HEK293T (cell line): ENCODE results near the gene SH3BP4.

ENCODE experiments used
- CTCF ChIA-PET: fragments of 350-600 bp; formaldehyde crosslinking; extraction: SDS; loops from one replicate; lab custom pipeline; 2021; ENCODE audit warnings: antibody characterized with exemption, inconsistent platforms; lab: Yijun Ruan, JAX
- POLR2A ChIA-PET: fragments of 350-600 bp; formaldehyde crosslinking; extraction: SDS; loops from one replicate; lab custom pipeline; 2020; ENCODE audit warnings: antibody characterized with exemption, inconsistent platforms; lab: Yijun Ruan, JAX
- DNase-seq: peaks from one replicate; pipeline ENCODE4 v3.0.0; 2012; ENCODE audit warnings: mixed read lengths; ENCODE audit errors: extremely low spot score
- ARNT ChIP-seq: fragments of 450-650 bp; IDR thresholded peaks from 2 replicates; pipeline ENCODE4 v1.6.1; 2017; ENCODE audit warnings: mild to moderate bottlenecking
- BHLHE40 ChIP-seq: fragments of 450-650 bp; IDR thresholded peaks from 2 replicates; pipeline ENCODE4 v1.6.1; 2016; ENCODE audit warnings: mild to moderate bottlenecking, moderate library complexity, borderline replicate concordance
- CTBP1 ChIP-seq: fragments of 450-650 bp; IDR thresholded peaks from 2 replicates; pipeline ENCODE4 v1.6.1; 2016; ENCODE audit warnings: borderline replicate concordance
- ELF4 ChIP-seq: fragments of 450-650 bp; IDR thresholded peaks from 2 replicates; pipeline ENCODE4 v1.6.1; 2017; ENCODE audit warnings: antibody characterized with exemption
- FOXA1 ChIP-seq: fragments of 450-650 bp; IDR thresholded peaks from 2 replicates; pipeline ENCODE4 v1.6.1; 2016; ENCODE audit warnings: mild to moderate bottlenecking
- FOXK2 ChIP-seq: fragments of 450-650 bp; IDR thresholded peaks from 2 replicates; pipeline ENCODE4 v1.6.1; 2016; ENCODE audit warnings: mild to moderate bottlenecking
- FOXM1 ChIP-seq: fragments of 450-650 bp; IDR thresholded peaks from 2 replicates; pipeline ENCODE4 v1.6.1; 2017; ENCODE audit warnings: mild to moderate bottlenecking, borderline replicate concordance
- HDGF ChIP-seq: fragments of 450-650 bp; IDR thresholded peaks from 2 replicates; pipeline ENCODE4 v1.6.1; 2017; ENCODE audit warnings: antibody characterized with exemption, borderline replicate concordance
- L3MBTL2 ChIP-seq: fragments of 450-650 bp; conservative IDR thresholded peaks from 2 replicates; pipeline ENCODE4 v1.6.1; 2016; ENCODE audit warnings: mild to moderate bottlenecking
- LEF1 ChIP-seq: fragments of 450-650 bp; IDR thresholded peaks from 2 replicates; pipeline ENCODE4 v1.6.1; 2017; ENCODE audit warnings: mild to moderate bottlenecking, borderline replicate concordance
- NFRKB ChIP-seq: fragments of 450-650 bp; IDR thresholded peaks from 2 replicates; pipeline ENCODE4 v1.6.1; 2016; ENCODE audit warnings: mild to moderate bottlenecking, moderate library complexity
- PKNOX1 ChIP-seq: fragments of 450-650 bp; IDR thresholded peaks from 2 replicates; pipeline ENCODE4 v1.6.1; 2016
- SP1 ChIP-seq: fragments of 450-650 bp; IDR thresholded peaks from 2 replicates; pipeline ENCODE4 v1.6.1; 2017
- SUZ12 ChIP-seq: fragments of 450-650 bp; IDR thresholded peaks from 2 replicates; pipeline ENCODE4 v1.6.1; 2016; ENCODE audit warnings: mild to moderate bottlenecking
- TARDBP ChIP-seq: fragments of 450-650 bp; IDR thresholded peaks from 2 replicates; pipeline ENCODE4 v1.6.1; 2016
- ZNF384 ChIP-seq: fragments of 450-650 bp; IDR thresholded peaks from 2 replicates; pipeline ENCODE4 v1.6.1; 2016

The SH3BP4 gene

GRCh38 chr2:234979204-234980167, 27.7 kb downstream of the SH3BP4 start:
- no peak for TF ChIP-seq HDGF
- TF ChIP-seq FOXM1: no peak
- TF ChIP-seq LEF1: no peak
- TF ChIP-seq TARDBP: no peak
- TF ChIP-seq FOXK2: no peak
- TF ChIP-seq NFRKB: no peak
- TF ChIP-seq SP1: no peak
- TF ChIP-seq CTBP1: no peak
- TF ChIP-seq BHLHE40: no peak
- no peak for TF ChIP-seq ELF4
- TF ChIP-seq SUZ12: no peak
- no peak for TF ChIP-seq ARNT
- TF ChIP-seq FOXA1: no peak
- no peak for TF ChIP-seq ZNF384
- no peak for TF ChIP-seq PKNOX1
- no peak for TF ChIP-seq L3MBTL2
- ChIA-PET POLR2A (no interaction called here), CTCF (no interaction called here)
- no peak for DNase-seq

- ChIA-PET CTCF (interaction anchor here (0.6 to 1.1 kb wide), 2 partner anchors 12 to 127 kb away, joined by 3 read pairs; no protein-coding TSS in a partner anchor), POLR2A (interaction anchor here (1.0 kb wide), 1 partner anchor 100 kb away, joined by 3 read pairs; no protein-coding TSS in a partner anchor)
- TF ChIP-seq BHLHE40 (no peak), ARNT (no peak), HDGF (no peak), CTBP1 (no peak), FOXK2 (no peak), ZNF384 (no peak), SP1 (no peak), PKNOX1 (no peak), TARDBP (no peak), L3MBTL2 (no peak), FOXM1 (no peak), SUZ12 (no peak)
- DNase-seq: no peak
Observed at GRCh38 chr2:234980451-234981187, 28.8 kb downstream of the SH3BP4 start.

- POLR2A ChIA-PET: interaction anchor here (1.0 kb wide), 1 partner anchor 101 kb away, joined by 3 read pairs; no protein-coding TSS in a partner anchor
- DNase-seq: peak; percentile 15
- TF ChIP-seq PKNOX1: no peak
- CTCF ChIA-PET: interaction anchor here (0.6 to 1.1 kb wide), 3 partner anchors 12 to 126 kb away, joined by 3 read pairs; no protein-coding TSS in a partner anchor
Observed at GRCh38 chr2:234981197-234982095, 29.6 kb downstream of the SH3BP4 start.

- DNase-seq: no peak
- ChIA-PET CTCF (no interaction called here), POLR2A (no interaction called here)
- TF ChIP-seq BHLHE40: no peak
- TF ChIP-seq SUZ12: no peak
- no peak for TF ChIP-seq HDGF
- TF ChIP-seq FOXA1: no peak
- TF ChIP-seq SP1: no peak
- TF ChIP-seq ELF4: no peak
- TF ChIP-seq LEF1: no peak
- TF ChIP-seq CTBP1: no peak
- TF ChIP-seq FOXM1: no peak
- no peak for TF ChIP-seq NFRKB
Observed at GRCh38 chr2:234982096-234982834, 30.4 kb downstream of the SH3BP4 start.
